HEK293T (cell line): ENCODE data around the gene REX1BD.

ENCODE experiments used
- ARNT ChIP-seq: fragments of 450-650 bp; IDR thresholded peaks from 2 replicates; pipeline ENCODE4 v1.6.1; 2017; ENCODE audit warnings: mild to moderate bottlenecking
- BHLHE40 ChIP-seq: fragments of 450-650 bp; IDR thresholded peaks from 2 replicates; pipeline ENCODE4 v1.6.1; 2016; ENCODE audit warnings: mild to moderate bottlenecking, moderate library complexity, borderline replicate concordance
- ELF4 ChIP-seq: fragments of 450-650 bp; IDR thresholded peaks from 2 replicates; pipeline ENCODE4 v1.6.1; 2017; ENCODE audit warnings: antibody characterized with exemption
- FOXK2 ChIP-seq: fragments of 450-650 bp; IDR thresholded peaks from 2 replicates; pipeline ENCODE4 v1.6.1; 2016; ENCODE audit warnings: mild to moderate bottlenecking
- FOXM1 ChIP-seq: fragments of 450-650 bp; IDR thresholded peaks from 2 replicates; pipeline ENCODE4 v1.6.1; 2017; ENCODE audit warnings: mild to moderate bottlenecking, borderline replicate concordance
- HDGF ChIP-seq: fragments of 450-650 bp; IDR thresholded peaks from 2 replicates; pipeline ENCODE4 v1.6.1; 2017; ENCODE audit warnings: antibody characterized with exemption, borderline replicate concordance
- LEF1 ChIP-seq: fragments of 450-650 bp; IDR thresholded peaks from 2 replicates; pipeline ENCODE4 v1.6.1; 2017; ENCODE audit warnings: mild to moderate bottlenecking, borderline replicate concordance
- PKNOX1 ChIP-seq: fragments of 450-650 bp; IDR thresholded peaks from 2 replicates; pipeline ENCODE4 v1.6.1; 2016
- SP1 ChIP-seq: fragments of 450-650 bp; IDR thresholded peaks from 2 replicates; pipeline ENCODE4 v1.6.1; 2017
- SUZ12 ChIP-seq: fragments of 450-650 bp; IDR thresholded peaks from 2 replicates; pipeline ENCODE4 v1.6.1; 2016; ENCODE audit warnings: mild to moderate bottlenecking

- TF ChIP-seq BHLHE40 (no peak), SP1 (no peak), ARNT (no peak), FOXM1 (no peak), FOXK2 (no peak), SUZ12 (no peak), PKNOX1 (no peak), ELF4 (no peak), HDGF (no peak), LEF1 (no peak)
Observed at GRCh38 chr19:18610556-18611326, 22.1 kb downstream of the REX1BD start.
